K562 (cell line): ENCODE results near the gene STON2. TPM values are rescaled to one million over a fixed set of nuclear protein-coding genes. Genes with fewer than 3 reads are reported as not detected.

Experiments
- ATAC-seq: fragments of 200-7000 bp; cut with Tn5 transposase; 3 replicates; pipeline ENCODE4 v1.9.1; 2020; ENCODE audit warnings: moderate library complexity
- BruUV-seq: library from RNA; stranded (reverse); fragments of 400-500 nt; replicated peaks from 2 replicates; lab custom pipeline; 2021; lab: Mats Ljungman, UMichigan
- CTCF ChIA-PET: fragments of 300-600 bp; formaldehyde crosslinking; extraction: SDS; loops from one replicate; lab custom pipeline; 2021; ENCODE audit warnings: low intra/inter-chr PET ratio; lab: Yijun Ruan, JAX
- POLR2A ChIA-PET: fragments of 300-600, 350-650 bp; sonication (Branson Sonifier 250); formaldehyde crosslinking; extraction: SDS; loops from one replicate; lab custom pipeline; 2021; ENCODE audit warnings: antibody characterized with exemption, inconsistent platforms; lab: Yijun Ruan, JAX
- DNase-seq, 4 experiments: peaks; one replicate each; pipeline versions ENCODE4 v3.0.0 to v3.0.0-alpha.2; 2011 to 2018; ENCODE audit warnings: low spot score in 3 of 4, mixed read lengths in 3 of 4; ENCODE audit errors: extremely low read depth in 1 of 4
- FAIRE-seq: peaks from 2 replicates; lab custom pipeline; 2011; peaks lifted over from hg19 to GRCh38; lab: Jason Lieb, UNC
- H2AFZ ChIP-seq: 2 replicates; pipeline ENCODE4 v1.6.0; 2011; ENCODE audit warnings: low read depth, low read length, control low read depth, inconsistent platforms
- H3K27ac ChIP-seq: fragments of 200-600 bp; 3 replicates; pipeline ENCODE4 v1.8.0; 2011; ENCODE audit warnings: low read depth, mild to moderate bottlenecking, control low read depth, inconsistent platforms, low read length, moderate library complexity, mixed read lengths; ENCODE audit errors: extremely low read depth
- H3K27me3 ChIP-seq, 2 experiments: fragments of 300-600 bp in 1 of 2; 2 replicates in 1 of 2; 3 replicates in 1 of 2; pipeline versions ENCODE4 v1.6.0 to v1.8.0; 2011; ENCODE audit warnings: inconsistent platforms in 2 of 2, low read length in 2 of 2, mild to moderate bottlenecking in 1 of 2, mixed read lengths in 1 of 2, moderate library complexity in 1 of 2; ENCODE audit not compliant: control insufficient read depth in 2 of 2, insufficient read depth in 2 of 2
- H3K36me3 ChIP-seq: fragments of 300-600 bp; 3 replicates; pipeline ENCODE4 v1.8.0; 2011; ENCODE audit warnings: mild to moderate bottlenecking, low read length, inconsistent platforms; ENCODE audit not compliant: control insufficient read depth, insufficient read depth
- H3K4me1 ChIP-seq, 2 experiments: fragments of 200-600 bp in 1 of 2; replicated peaks in 1 of 2; 2 replicates in 1 of 2; 3 replicates in 1 of 2; pipeline versions ENCODE4 v1.5.1 to v1.8.0; 2011; ENCODE audit warnings: inconsistent platforms in 2 of 2, low read length in 2 of 2, mild to moderate bottlenecking in 1 of 2, mixed read lengths in 1 of 2, moderate library complexity in 1 of 2; ENCODE audit not compliant: control insufficient read depth in 2 of 2, insufficient read depth in 2 of 2
- H3K4me2 ChIP-seq: 2 replicates; pipeline ENCODE4 v1.6.1; 2011; ENCODE audit warnings: low read length, control low read depth, inconsistent platforms, mixed read lengths; ENCODE audit not compliant: insufficient read depth
- H3K4me3 ChIP-seq: fragments of 200-600 bp; sonication (generic), shearing (Covaris generic); 2 replicates; pipeline ENCODE4 v1.5.1; 2016; ENCODE audit warnings: control low read depth, inconsistent platforms
- H3K79me2 ChIP-seq: fragments of 200-600 bp; 3 replicates; pipeline ENCODE4 v1.8.0; 2011; ENCODE audit warnings: low read length, inconsistent platforms; ENCODE audit not compliant: control insufficient read depth, insufficient read depth
- H3K9ac ChIP-seq, 2 experiments: 2 replicates each; pipeline versions ENCODE4 v1.6.0 to v1.6.1; 2011; ENCODE audit warnings: low read depth in 2 of 2, low read length in 2 of 2, control low read depth in 1 of 2, inconsistent platforms in 1 of 2, mild to moderate bottlenecking in 1 of 2, mixed read lengths in 1 of 2; ENCODE audit not compliant: insufficient read depth in 1 of 2
- H3K9me1 ChIP-seq: one replicate; pipeline ENCODE4 v1.6.0; 2011; ENCODE audit warnings: inconsistent platforms, mild to moderate bottlenecking, low read length, moderate library complexity; ENCODE audit not compliant: control insufficient read depth, insufficient read depth
- H3K9me3 ChIP-seq: replicated peaks from 2 replicates; pipeline ENCODE4 v1.5.1; 2011; ENCODE audit warnings: low read depth, low read length, inconsistent platforms; ENCODE audit not compliant: control insufficient read depth, insufficient read depth
- H4K20me1 ChIP-seq: replicated peaks from 2 replicates; pipeline ENCODE4 v1.6.1; 2011; ENCODE audit warnings: low read length, inconsistent platforms, mixed read lengths; ENCODE audit not compliant: control insufficient read depth, insufficient read depth
- ARID2 ChIP-seq: fragments of 450-650 bp; IDR thresholded peaks from 2 replicates; pipeline ENCODE4 v1.6.1; 2017; ENCODE audit warnings: antibody characterized with exemption, mild to moderate bottlenecking
- HNRNPL ChIP-seq: fragments of 200-400 bp; formaldehyde crosslinking; IDR thresholded peaks from 2 replicates; pipeline ENCODE4 v1.6.1; 2017; ENCODE audit warnings: low read depth, mild to moderate bottlenecking, low read length
- KAT8 ChIP-seq: fragments of 450-650 bp; IDR thresholded peaks from 2 replicates; pipeline ENCODE4 v1.6.1; 2016; ENCODE audit warnings: low read depth, mild to moderate bottlenecking
- MCM7 ChIP-seq, 2 experiments: fragments of 450-650 bp; IDR thresholded peaks; 2 replicates each; pipeline ENCODE4 v1.6.1; 2016 to 2018
- NR2C2 ChIP-seq, 2 experiments: fragments of 200-800 bp in 1 of 2; sonication (Bioruptor generic) in 1 of 2; sonication (generic) in 1 of 2; formaldehyde crosslinking in 1 of 2; IDR thresholded peaks; 2 replicates each; pipeline versions ENCODE4 v1.6.1 to v1.8.0; 2016 to 2022; ENCODE audit warnings: mild to moderate bottlenecking in 1 of 2, missing compliant biosample characterization in 1 of 2, missing genetic modification characterization in 1 of 2, missing genetic modification reagents in 1 of 2
- PURB ChIP-seq: sonication (generic); formaldehyde crosslinking; IDR thresholded peaks from 2 replicates; pipeline ENCODE4 v1.9.0; 2021; ENCODE audit warnings: low read depth, mild to moderate bottlenecking, missing genetic modification reagents
- RBM15 ChIP-seq: fragments of 200-400 bp; formaldehyde crosslinking; IDR thresholded peaks from 2 replicates; pipeline ENCODE4 v1.6.1; 2018; ENCODE audit warnings: mild to moderate bottlenecking, low read length, moderate library complexity; ENCODE audit not compliant: insufficient read depth
- SMAD3 ChIP-seq: fragments of 450-650 bp; formaldehyde crosslinking; conservative IDR thresholded peaks from 2 replicates; pipeline ENCODE4 v1.4.0; 2020; ENCODE audit warnings: mild to moderate bottlenecking
- TCFL5 ChIP-seq: fragments of 250-450 bp; sonication (Bioruptor Pico); conservative IDR thresholded peaks from 2 replicates; pipeline ENCODE4 v1.6.1; 2021; ENCODE audit warnings: mild to moderate bottlenecking, moderate library complexity, matching md5 sums
- ZNF175 ChIP-seq: fragments of 200-800 bp; sonication (Bioruptor generic); IDR thresholded peaks from 2 replicates; pipeline ENCODE4 v1.6.1; 2016; ENCODE audit warnings: low read depth, mild to moderate bottlenecking, missing genetic modification characterization, missing compliant biosample characterization
- ZNF354B ChIP-seq: fragments of 250-450 bp; sonication (Bioruptor Pico); IDR thresholded peaks from 2 replicates; pipeline ENCODE4 v1.4.0; 2020
- ZNF436 ChIP-seq: fragments of 250-450, 450-650 bp; sonication (Bioruptor Pico); formaldehyde crosslinking; IDR thresholded peaks from 2 replicates; pipeline ENCODE4 v1.7.0; 2020; ENCODE audit warnings: mild to moderate bottlenecking
- ZNF583 ChIP-seq: fragments of 250-450 bp; sonication (Bioruptor Pico); IDR thresholded peaks from 2 replicates; pipeline ENCODE4 v1.4.0; 2020
- WGBS: fragments of 100-300 bp; shearing (Covaris generic); methylation state at CpG from one replicate; pipeline ENCODE4 v1.1.6; 2016; ENCODE audit warnings: low coverage, mixed read lengths; ENCODE audit not compliant: insufficient coverage; ENCODE audit errors: missing lambda C conversion rate; 5-methylcytosine and 5-hydroxymethylcytosine counted together
- in situ Hi-C: fragments of 300-500 bp; cut with MboI; formaldehyde crosslinking; loops from 4 replicates; pipeline ENCODE4 v1.15.0; 2018; ENCODE audit warnings: inconsistent platforms, mixed read lengths
- intact Hi-C: fragments of 100-400 bp; cut with micrococcal nuclease; formaldehyde crosslinking; loops from 2 replicates; pipeline ENCODE4 v1.14.2; 2022
- polyA plus RNA-seq, 8 experiments: library from polyadenylated mRNA; depleted of rRNA in 4 of 8; stranded (reverse) in 5 of 8; unstranded in 3 of 8; fragments of >200 nt; fragmentation: Nextera tagmentation in 2 of 8; fragmentation: Illumina TruSeq in 1 of 8; extraction: Ambion mirVana in 2 of 8; extraction: Trizol in 1 of 8; gene quantifications; 2 replicates each; pipeline versions ENCODE4 v1.2.1 to v1.2.3, GENCODE V29; 2011 to 2014; ENCODE audit warnings: inconsistent platforms in 1 of 8, missing spikeins in 1 of 8
- total RNA-seq, 7 experiments: library from RNA; depleted of rRNA in 6 of 7; stranded (reverse); fragments of >200 nt in 6 of 7; fragmentation: Illumina TruSeq in 2 of 7; extraction: Trizol in 2 of 7; gene quantifications; 2 replicates each; pipeline versions ENCODE4 v1.2.1 to v1.2.3, GENCODE V29; 2011 to 2021; ENCODE audit warnings: low replicate concordance in 1 of 7
- TF ChIP-seq, protein P1 (sequence below), 2 experiments: fragments of 150-350 bp in 1 of 2; IDR thresholded peaks; 2 replicates each; pipeline ENCODE4 v1.6.1; 2012 to 2016; ENCODE audit warnings: low read depth in 2 of 2, low read length in 2 of 2, mild to moderate bottlenecking in 1 of 2, moderate library complexity in 1 of 2

STON2 gene
- total and polyA plus RNA-seq, 9 of the 15 experiments (the other 6 are each of a cell fraction or from before 2014, with no cell fraction given) = 7.8 to 99.3 (median 53.5) TPM

DNA sequence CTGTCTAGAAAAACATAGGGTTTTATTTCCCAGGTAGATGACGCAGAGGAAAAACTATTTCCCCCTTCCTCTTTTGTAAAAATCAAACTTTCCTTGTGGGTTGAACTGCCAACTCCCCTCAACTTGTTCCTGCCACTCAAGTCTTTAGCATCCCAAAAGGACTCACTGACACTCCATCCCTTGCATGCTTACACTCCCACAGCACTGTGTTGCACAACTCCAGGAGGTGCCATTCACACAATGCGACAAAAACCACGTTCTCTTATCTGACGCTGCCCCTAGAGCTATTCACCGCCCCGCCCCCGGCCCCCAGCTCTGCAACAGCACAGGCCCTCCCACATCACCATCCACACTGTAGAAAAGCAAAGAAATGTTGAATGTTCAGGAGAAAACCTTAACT is 16.9 kb upstream of the STON2 start (continued):
- TF ChIP-seq PURB (no peak), ZNF583 (CRISPR knock-in tag) (no peak), TCFL5 (CRISPR knock-in tag) (no peak)
- TF ChIP-seq, all 486 proteins: peak for 8

- ChIA-PET CTCF (no interaction called here), POLR2A (interaction anchor here (1.1 to 3.1 kb wide), 4 partner anchors 10 to 38 kb away, joined by 3 to 20 read pairs (median 6); no protein-coding TSS in a partner anchor)
- H3K27me3 ChIP-seq = no peaks in the 10 kb centered on the region
- H3K9ac ChIP-seq = peak overlapping the region; percentile 6 to 75; a peak in 2 of 4 replicates
- H4K20me1 ChIP-seq = no peaks in the 10 kb centered on the region
- peaks cover 13 to 23% of the 10 kb centered on the region in 2 experiments; a peak in 4 of 5 replicates for H3K4me1 ChIP-seq
- H3K79me2 ChIP-seq = peaks cover 85% of the 10 kb centered on the region
- no peaks in the 10 kb centered on the region for H3K9me1 ChIP-seq
- peaks cover 7% of the 10 kb centered on the region for H3K9me3 ChIP-seq
- peak; percentile 66 for FAIRE-seq
- peak overlapping the region; percentile 75 for H3K27ac ChIP-seq
- H2AFZ ChIP-seq = peak overlapping the region; percentile 7; the same call in 1 of the 2 replicates
- H3K36me3 ChIP-seq = peaks cover 80% of the 10 kb centered on the region
- in situ Hi-C loops (no loop called here), intact Hi-C loops (loop anchor here (5.0 kb wide), 1 partner anchor 36 kb away; no protein-coding TSS in a partner anchor)
- ATAC-seq = peak; percentile 86
- H3K4me2 ChIP-seq = peak overlapping the region; percentile 49
- no peak overlapping the region for H3K4me3 ChIP-seq
- no TSS peak for BruUV-seq
- WGBS = 27% methylated on average over 8 of the region's 8 CpGs
- peak in 2 of 4 experiments; percentile 23 to 62 for DNase-seq
- TF ChIP-seq KAT8 = no peak
- 0 out of 2 replicates have a peak, but pooled peaks have one; percentile 15 for TF ChIP-seq ZNF175 (CRISPR knock-in tag)
- no peak for TF ChIP-seq HNRNPL
- no peak for TF ChIP-seq ZNF354B
- TF ChIP-seq RBM15 = no peak
- no peak for TF ChIP-seq MCM7 (IDR thresholded peaks at IDR 0.05)
- no peak for TF ChIP-seq ZNF436
- no peak for TF ChIP-seq SMAD3 (CRISPR knock-in tag)
- TF ChIP-seq ARID2 = no peak
- TF ChIP-seq, protein P1, sequence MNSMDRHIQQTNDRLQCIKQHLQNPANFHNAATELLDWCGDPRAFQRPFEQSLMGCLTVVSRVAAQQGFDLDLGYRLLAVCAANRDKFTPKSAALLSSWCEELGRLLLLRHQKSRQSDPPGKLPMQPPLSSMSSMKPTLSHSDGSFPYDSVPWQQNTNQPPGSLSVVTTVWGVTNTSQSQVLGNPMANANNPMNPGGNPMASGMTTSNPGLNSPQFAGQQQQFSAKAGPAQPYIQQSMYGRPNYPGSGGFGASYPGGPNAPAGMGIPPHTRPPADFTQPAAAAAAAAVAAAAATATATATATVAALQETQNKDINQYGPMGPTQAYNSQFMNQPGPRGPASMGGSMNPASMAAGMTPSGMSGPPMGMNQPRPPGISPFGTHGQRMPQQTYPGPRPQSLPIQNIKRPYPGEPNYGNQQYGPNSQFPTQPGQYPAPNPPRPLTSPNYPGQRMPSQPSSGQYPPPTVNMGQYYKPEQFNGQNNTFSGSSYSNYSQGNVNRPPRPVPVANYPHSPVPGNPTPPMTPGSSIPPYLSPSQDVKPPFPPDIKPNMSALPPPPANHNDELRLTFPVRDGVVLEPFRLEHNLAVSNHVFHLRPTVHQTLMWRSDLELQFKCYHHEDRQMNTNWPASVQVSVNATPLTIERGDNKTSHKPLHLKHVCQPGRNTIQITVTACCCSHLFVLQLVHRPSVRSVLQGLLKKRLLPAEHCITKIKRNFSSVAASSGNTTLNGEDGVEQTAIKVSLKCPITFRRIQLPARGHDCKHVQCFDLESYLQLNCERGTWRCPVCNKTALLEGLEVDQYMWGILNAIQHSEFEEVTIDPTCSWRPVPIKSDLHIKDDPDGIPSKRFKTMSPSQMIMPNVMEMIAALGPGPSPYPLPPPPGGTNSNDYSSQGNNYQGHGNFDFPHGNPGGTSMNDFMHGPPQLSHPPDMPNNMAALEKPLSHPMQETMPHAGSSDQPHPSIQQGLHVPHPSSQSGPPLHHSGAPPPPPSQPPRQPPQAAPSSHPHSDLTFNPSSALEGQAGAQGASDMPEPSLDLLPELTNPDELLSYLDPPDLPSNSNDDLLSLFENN (IDR thresholded peaks at IDR 0.05; ENCODE audit: low read depth in 2 of 2, low read length in 2 of 2) = no peak
- no peak for TF ChIP-seq NR2C2 (CRISPR knock-in tag; IDR thresholded peaks at IDR 0.05)
- TF ChIP-seq NR2C2 (tag; IDR thresholded peaks at IDR 0.05) = peak; percentile 56; the same call in 1 of the 2 replicates
Measured at GRCh38 chr14:81416194-81416952, 16.2 kb upstream of the STON2 start.
